Thyroid gland (tissue), 4 donors: ENCODE measurements around the gene MORF4L2.
A peak's percentile ranks its signal among the peaks of the same experiment; 100 is the strongest.

Source experiments
- CTCF ChIP-seq, 6 experiments: fragments of 200-600 bp in 3 of 6; fragments of 450-650 bp in 3 of 6; sonication (generic) in 3 of 6; IDR thresholded peaks; one replicate each; pipeline ENCODE4 v1.5.1; 2016 to 2019; ENCODE audit warnings: antibody characterized with exemption in 6 of 6, mild to moderate bottlenecking in 2 of 6, inconsistent platforms in 1 of 6, moderate library complexity in 1 of 6
- POLR2A ChIP-seq, 2 donors: fragments of 450-650 bp; IDR thresholded peaks; one replicate each; pipeline ENCODE4 v1.6.1; 2017; ENCODE audit warnings: antibody characterized with exemption in 2 of 2, mild to moderate bottlenecking in 2 of 2, moderate library complexity in 1 of 2

- peak in 5 of 6 experiments; percentile 15 to 74 (median 58) for TF ChIP-seq CTCF (IDR thresholded peaks at IDR 0.05)
- peak in 1 of 2 donors; percentile 33 for TF ChIP-seq POLR2A (IDR thresholded peaks at IDR 0.05)
Measured at GRCh38 chrX:103687696-103688201, 1.2 kb upstream of the MORF4L2 start.
